Sigmoid colon (tissue), 7 donors: ENCODE measurements around the gene WDR81. TPM values are rescaled to one million over a fixed set of nuclear protein-coding genes. Genes with fewer than 3 reads are reported as not detected.

Experiments used
- DNase-seq: peaks from one replicate; pipeline ENCODE4 v3.0.0-alpha.2; 2019
- H3K27ac ChIP-seq, 4 donors: fragments of 200-600 bp; sonication (generic); one replicate each; pipeline ENCODE4 v1.5.1; 2016 to 2019; ENCODE audit warnings: mild to moderate bottlenecking in 1 of 4
- H3K27me3 ChIP-seq, 3 donors: fragments of 200-600 bp; sonication (generic); one replicate each; pipeline ENCODE4 v1.5.1; 2019; ENCODE audit warnings: mild to moderate bottlenecking in 1 of 3
- H3K36me3 ChIP-seq, 4 donors: fragments of 200-600 bp; sonication (generic); one replicate each; pipeline ENCODE4 v1.5.1; 2016 to 2019
- H3K4me1 ChIP-seq, 4 donors: fragments of 200-600 bp; sonication (generic); one replicate each; pipeline ENCODE4 v1.5.1; 2017 to 2019
- H3K4me3 ChIP-seq, 4 donors: fragments of 200-600 bp; sonication (generic); one replicate each; pipeline ENCODE4 v1.5.1; 2017 to 2019; ENCODE audit warnings: mild to moderate bottlenecking in 2 of 4, moderate library complexity in 1 of 4
- H3K9me3 ChIP-seq, 4 donors: fragments of 200-600 bp in 3 of 4; sonication (generic) in 3 of 4; one replicate each; pipeline versions ENCODE4 v1.5.1 to v1.6.1; 2013 to 2019
- EP300 ChIP-seq, 4 donors: sonication (generic); formaldehyde crosslinking; IDR thresholded peaks; one replicate each; pipeline ENCODE4 v1.6.1; 2017; ENCODE audit warnings: antibody characterized with exemption in 4 of 4
- POLR2A ChIP-seq, 2 donors: fragments of 450-650 bp; IDR thresholded peaks; one replicate each; pipeline ENCODE4 v1.6.1; 2016; ENCODE audit warnings: antibody characterized with exemption in 2 of 2, mild to moderate bottlenecking in 2 of 2, moderate library complexity in 2 of 2
- POLR2AphosphoS5 ChIP-seq, 4 donors: sonication (generic); formaldehyde crosslinking; IDR thresholded peaks; one replicate each; pipeline ENCODE4 v1.6.1; 2017; ENCODE audit warnings: antibody characterized with exemption in 4 of 4
- WGBS, 2 donors: extraction: QIAGEN DNeasy Blood & Tissue Kit; methylation state at CpG; one replicate each; pipeline ENCODE4 v1.1.7; 2013; 5-methylcytosine and 5-hydroxymethylcytosine counted together
- intact Hi-C: fragments of 100-400 bp; cut with DNase I; formaldehyde crosslinking; loops from one replicate; pipeline ENCODE4 v1.15.1; 2023
- polyA plus RNA-seq, 3 donors: library from polyadenylated mRNA; stranded (reverse); fragments of 200-250 nt; gene quantifications; one replicate each; pipeline ENCODE4 v1.2.3, GENCODE V29; 2013
- total RNA-seq, 4 donors: library from RNA; depleted of rRNA; stranded (reverse); fragments of >200 nt; gene quantifications; one replicate each; pipeline ENCODE4 v1.1.0, GENCODE V29; 2016
- TF ChIP-seq, protein P1 (sequence below), 4 experiments: fragments of 450-650 bp in 3 of 4; fragments of 200-600 bp in 1 of 4; IDR thresholded peaks; one replicate each; pipeline ENCODE4 v1.5.1; 2016 to 2019; ENCODE audit warnings: antibody characterized with exemption in 4 of 4, mild to moderate bottlenecking in 3 of 4, moderate library complexity in 2 of 4
- donor health status: healthy with polysubstance abuse.
- donor health status: Bipolar disorder and iron deficiency.
- donor health status: healthy.

WDR81 gene
- total and polyA plus RNA-seq, 7 donors = 6.6 to 49.3 (median 26.7) TPM

DNA sequence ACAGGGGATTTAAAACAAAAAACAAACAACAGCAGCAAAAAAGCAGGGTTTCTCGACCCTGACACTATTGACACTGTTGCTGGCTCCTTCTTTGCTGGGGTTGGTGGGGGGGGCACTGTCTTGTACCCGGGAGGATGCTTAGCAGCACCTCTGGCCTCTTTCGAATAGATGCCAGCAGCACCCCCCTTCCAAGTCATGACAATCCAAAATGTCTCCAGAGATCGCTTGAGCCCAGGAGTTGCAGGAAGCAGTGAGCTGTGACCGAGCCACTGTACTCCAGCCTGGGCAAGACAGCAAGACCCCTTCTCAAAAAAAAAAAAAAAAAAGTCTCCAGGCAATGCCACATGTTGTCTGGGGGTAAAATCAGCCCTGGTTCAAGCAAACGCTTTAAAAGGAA, 57.7 kb downstream of the WDR81 start:
- 69 to 79% methylated on average over 6 of the region's 6 CpGs for WGBS, 2 donors
- DNase-seq = no peak

DNA sequence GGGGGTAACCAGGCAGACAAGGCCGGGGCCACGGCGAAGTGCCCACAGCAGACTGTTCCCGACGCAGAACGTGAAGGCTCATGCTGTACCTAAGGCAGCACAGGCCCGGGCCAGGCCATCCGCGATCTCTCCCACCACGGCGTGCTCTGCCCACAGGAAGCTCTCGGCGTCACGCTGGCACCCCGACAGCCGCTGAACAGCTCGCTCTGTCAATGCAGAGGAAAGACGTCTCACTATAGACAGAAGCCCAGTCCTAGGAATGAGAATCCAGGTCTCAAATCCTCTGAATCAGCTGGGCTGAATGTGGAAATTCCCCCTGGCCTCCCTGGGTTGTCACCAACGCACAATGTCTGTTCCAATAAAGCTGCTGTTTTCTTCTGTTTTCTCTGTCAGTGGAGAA, 58.8 kb downstream of the WDR81 start:
- Histone ChIP-seq H3K4me3 (peak overlapping the region in 2 of 4 donors; percentile 3 to 19), H3K27ac (peak overlapping the region; percentile 87 to 94 (median 91)), H3K9me3 (no peaks in the 10 kb centered on the region), H3K4me1 (peaks cover 0 to 88% (median 82%) of the 10 kb centered on the region in 4 donors), H3K36me3 (peaks cover 0 to 6% (median 2%) of the 10 kb centered on the region in 4 donors), H3K27me3 (no peaks in the 10 kb centered on the region)
- intact Hi-C loops = loop anchor here (5.0 to 10.0 kb wide), 2 partner anchors 44 to 208 kb away; partner anchors contain the start of gene SMYD4
- WGBS, 2 donors = 82 to 86% methylated on average over 19 of the region's 19 CpGs
- no peak for DNase-seq
- TF ChIP-seq POLR2A (IDR thresholded peaks at IDR 0.05) (no peak), EP300 (IDR thresholded peaks at IDR 0.05) (no peak), POLR2AphosphoS5 (IDR thresholded peaks at IDR 0.05) (no peak)
- TF ChIP-seq, protein P1, sequence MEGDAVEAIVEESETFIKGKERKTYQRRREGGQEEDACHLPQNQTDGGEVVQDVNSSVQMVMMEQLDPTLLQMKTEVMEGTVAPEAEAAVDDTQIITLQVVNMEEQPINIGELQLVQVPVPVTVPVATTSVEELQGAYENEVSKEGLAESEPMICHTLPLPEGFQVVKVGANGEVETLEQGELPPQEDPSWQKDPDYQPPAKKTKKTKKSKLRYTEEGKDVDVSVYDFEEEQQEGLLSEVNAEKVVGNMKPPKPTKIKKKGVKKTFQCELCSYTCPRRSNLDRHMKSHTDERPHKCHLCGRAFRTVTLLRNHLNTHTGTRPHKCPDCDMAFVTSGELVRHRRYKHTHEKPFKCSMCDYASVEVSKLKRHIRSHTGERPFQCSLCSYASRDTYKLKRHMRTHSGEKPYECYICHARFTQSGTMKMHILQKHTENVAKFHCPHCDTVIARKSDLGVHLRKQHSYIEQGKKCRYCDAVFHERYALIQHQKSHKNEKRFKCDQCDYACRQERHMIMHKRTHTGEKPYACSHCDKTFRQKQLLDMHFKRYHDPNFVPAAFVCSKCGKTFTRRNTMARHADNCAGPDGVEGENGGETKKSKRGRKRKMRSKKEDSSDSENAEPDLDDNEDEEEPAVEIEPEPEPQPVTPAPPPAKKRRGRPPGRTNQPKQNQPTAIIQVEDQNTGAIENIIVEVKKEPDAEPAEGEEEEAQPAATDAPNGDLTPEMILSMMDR (IDR thresholded peaks at IDR 0.05) = no peak

More for the DNA sequence above, 57.7 kb downstream of the WDR81 start:
- TF ChIP-seq POLR2AphosphoS5 (IDR thresholded peaks at IDR 0.05) (no peak), EP300 (IDR thresholded peaks at IDR 0.05) (no peak), POLR2A (IDR thresholded peaks at IDR 0.05) (no peak)
- TF ChIP-seq, protein P1 (IDR thresholded peaks at IDR 0.05) = no peak
- H3K27ac ChIP-seq = peak overlapping the region; percentile 87 to 94 (median 91)
- no peaks in the 10 kb centered on the region for H3K9me3 ChIP-seq
- H3K36me3 ChIP-seq = peaks cover 0 to 16% (median 2%) of the 10 kb centered on the region in 4 donors
- H3K27me3 ChIP-seq = no peaks in the 10 kb centered on the region
- peaks cover 0 to 79% (median 71%) of the 10 kb centered on the region in 4 donors for H3K4me1 ChIP-seq
- no peak overlapping the region for H3K4me3 ChIP-seq
- intact Hi-C loops = loop anchor here (5.0 to 10.0 kb wide), 2 partner anchors 45 to 207 kb away; partner anchors contain the start of gene SMYD4

DNA sequence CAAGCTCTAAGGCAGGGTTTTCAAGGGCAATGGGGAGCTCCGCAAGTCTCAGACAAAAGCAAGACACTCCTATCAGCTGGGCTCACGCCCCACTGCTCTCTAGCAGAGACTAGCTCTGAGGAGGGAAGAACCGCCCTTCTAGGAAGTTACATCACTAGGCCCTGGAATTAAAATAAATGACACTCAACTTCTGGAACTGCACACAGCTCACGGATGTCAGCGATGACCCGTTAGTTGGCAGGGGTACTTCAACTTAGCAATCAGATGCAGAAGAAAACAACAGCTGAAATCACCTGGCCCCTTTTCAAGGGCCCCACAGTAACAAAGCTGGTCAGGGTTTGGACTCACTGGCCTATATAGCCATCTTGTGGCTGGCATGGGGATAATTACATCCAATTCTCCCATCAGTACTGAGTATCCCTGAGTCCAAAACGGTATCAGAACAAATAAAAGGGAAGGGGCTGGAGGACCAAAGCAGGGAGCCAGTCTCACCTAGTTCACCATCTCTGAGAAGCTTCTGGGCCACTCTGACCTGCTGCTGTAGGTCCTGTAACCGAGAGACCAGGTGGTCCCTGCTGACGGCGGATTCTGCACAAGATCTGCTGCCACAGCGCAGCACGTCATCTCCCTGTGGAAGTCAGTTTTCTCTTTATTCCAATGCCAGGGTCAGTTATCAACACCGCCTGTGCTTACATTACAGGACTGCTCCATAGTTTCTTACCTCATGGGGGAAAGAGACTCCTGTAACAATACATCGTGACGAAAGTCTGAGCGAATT, 59.5 kb downstream of the WDR81 start:
- Histone ChIP-seq H3K27ac (peak overlapping the region; percentile 87 to 94 (median 91)), H3K9me3 (no peaks in the 10 kb centered on the region), H3K4me1 (peaks cover 0 to 82% (median 76%) of the 10 kb centered on the region in 4 donors), H3K4me3 (peak overlapping the region in 2 of 4 donors; percentile 3 to 19), H3K36me3 (peaks cover 0 to 6% (median 2%) of the 10 kb centered on the region in 4 donors), H3K27me3 (no peaks in the 10 kb centered on the region)
- peak; percentile 95 for DNase-seq
- peak in 1 of 2 donors; percentile 54 for TF ChIP-seq POLR2A (IDR thresholded peaks at IDR 0.05)
- TF ChIP-seq, protein P1 (IDR thresholded peaks at IDR 0.05) = peak; percentile 65 to 90 (median 85)
- peak in 2 of 4 donors; percentile 63 to 75 for TF ChIP-seq EP300 (IDR thresholded peaks at IDR 0.05)
- TF ChIP-seq POLR2AphosphoS5 (IDR thresholded peaks at IDR 0.05) = peak; percentile 75 to 90 (median 83)
- 65 to 70% methylated on average over 16 of the region's 16 CpGs for WGBS, 2 donors
- intact Hi-C loops = loop anchor here (2.0 to 10.0 kb wide), 3 partner anchors 43 to 209 kb away; partner anchors contain the start of genes SMYD4 and WDR81

DNA sequence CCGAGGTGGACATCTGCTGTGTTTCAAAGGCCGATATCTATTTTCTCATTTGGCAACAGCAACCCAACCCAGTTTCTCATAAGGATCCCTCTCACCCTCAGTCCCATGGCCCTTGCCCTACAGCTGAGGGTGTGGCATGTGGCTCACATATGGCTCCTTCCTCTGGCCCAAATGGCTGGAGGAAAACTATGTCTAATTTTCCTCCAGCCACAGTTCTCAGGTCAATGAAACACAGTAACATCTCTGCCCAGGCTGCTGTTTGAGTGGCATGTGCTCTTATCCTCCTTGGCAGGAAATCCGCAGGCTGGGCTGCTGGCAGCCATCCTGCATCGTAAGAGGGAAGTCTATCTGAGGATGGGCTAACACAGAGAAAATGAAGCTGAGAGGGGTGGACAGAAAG, 61.4 kb downstream of the WDR81 start:
- Histone ChIP-seq H3K27ac (peak overlapping the region; percentile 80 to 94 (median 91)), H3K36me3 (peaks cover 0 to 6% (median 2%) of the 10 kb centered on the region in 4 donors), H3K27me3 (no peaks in the 10 kb centered on the region), H3K4me1 (peaks cover 0 to 63% (median 56%) of the 10 kb centered on the region in 4 donors), H3K4me3 (no peak overlapping the region), H3K9me3 (no peaks in the 10 kb centered on the region)
- TF ChIP-seq, protein P1 (IDR thresholded peaks at IDR 0.05) = no peak
- no peak for TF ChIP-seq POLR2AphosphoS5 (IDR thresholded peaks at IDR 0.05)
- no peak for TF ChIP-seq EP300 (IDR thresholded peaks at IDR 0.05)
- no peak for TF ChIP-seq POLR2A (IDR thresholded peaks at IDR 0.05)
- 79 to 83% methylated on average over 4 of the region's 4 CpGs for WGBS, 2 donors
- DNase-seq = no peak
- intact Hi-C loops = loop anchor here (2.0 to 10.0 kb wide), 4 partner anchors 61 to 211 kb away; partner anchors contain the start of genes RILP and WDR81
